Body of pancreas (tissue), 4 donors: ENCODE measurements around the gene PDE6D. TPM values are rescaled to one million over a fixed set of nuclear protein-coding genes. Genes with fewer than 3 reads are reported as not detected.
A peak's percentile ranks its signal among the peaks of the same experiment; 100 is the strongest.

ENCODE experiments used
- ATAC-seq: fragments of 150-250 bp; one replicate; pipeline ENCODE4 v1.9.1; 2016
- DNase-seq, 4 donors: peaks; one replicate each; pipeline ENCODE4 v3.0.0-alpha.2; 2019
- H3K27ac ChIP-seq, 4 donors: fragments of 200-600 bp; sonication (generic); 1 replicate in 3 of 4; 2 replicates in 1 of 4; pipeline versions ENCODE4 v1.5.1 to v1.6.1; 2016 to 2019; ENCODE audit warnings: mild to moderate bottlenecking in 1 of 4, mixed read lengths in 1 of 4, moderate library complexity in 1 of 4
- H3K27me3 ChIP-seq, 2 donors: fragments of 200-600 bp; sonication (generic); one replicate each; pipeline ENCODE4 v1.6.0; 2016; ENCODE audit warnings: mild to moderate bottlenecking in 1 of 2
- H3K36me3 ChIP-seq, 2 donors: fragments of 200-600 bp; sonication (generic); replicated peaks in 1 of 2; 2 replicates each; pipeline ENCODE4 v1.5.1; 2016; ENCODE audit warnings: low read depth in 2 of 2; ENCODE audit not compliant: insufficient read depth in 1 of 2
- H3K4me1 ChIP-seq: fragments of 200-600 bp; sonication (generic); one replicate; pipeline ENCODE4 v1.6.0; 2016
- H3K4me3 ChIP-seq, 2 donors: fragments of 200-600 bp; sonication (generic); 1 replicate in 1 of 2; 2 replicates in 1 of 2; pipeline ENCODE4 v1.5.1; 2016 to 2019
- H3K9me3 ChIP-seq, 3 donors: fragments of 200-600 bp; sonication (generic); 1 replicate in 2 of 3; 2 replicates in 1 of 3; pipeline ENCODE4 v1.5.1; 2016
- POLR2A ChIP-seq, 3 donors: fragments of 450-650 bp; IDR thresholded peaks; one replicate each; pipeline ENCODE4 v1.6.1; 2016; ENCODE audit warnings: antibody characterized with exemption in 3 of 3, mild to moderate bottlenecking in 2 of 3
- WGBS, 2 donors: methylation state at CpG; one replicate each; pipeline ENCODE4 v1.1.5; 2017; 5-methylcytosine and 5-hydroxymethylcytosine counted together
- intact Hi-C: fragments of 100-400 bp; cut with DNase I; formaldehyde crosslinking; loops from one replicate; pipeline ENCODE4 v1.15.1; 2023
- total RNA-seq, 2 donors: library from RNA; depleted of rRNA; stranded (reverse); fragments of >200 nt; gene quantifications; one replicate each; pipeline ENCODE4 v1.1.0, GENCODE V29; 2016
- TF ChIP-seq, protein P1 (sequence below), 7 experiments: fragments of 450-650 bp in 4 of 7; fragments of 200-600 bp in 3 of 7; sonication (generic) in 3 of 7; IDR thresholded peaks; one replicate each; pipeline ENCODE4 v1.5.1; 2016 to 2019; ENCODE audit warnings: antibody characterized with exemption in 7 of 7

PDE6D gene
- total RNA-seq, 2 donors from 2014 or later: 2.6 to 15.0 TPM

DNA sequence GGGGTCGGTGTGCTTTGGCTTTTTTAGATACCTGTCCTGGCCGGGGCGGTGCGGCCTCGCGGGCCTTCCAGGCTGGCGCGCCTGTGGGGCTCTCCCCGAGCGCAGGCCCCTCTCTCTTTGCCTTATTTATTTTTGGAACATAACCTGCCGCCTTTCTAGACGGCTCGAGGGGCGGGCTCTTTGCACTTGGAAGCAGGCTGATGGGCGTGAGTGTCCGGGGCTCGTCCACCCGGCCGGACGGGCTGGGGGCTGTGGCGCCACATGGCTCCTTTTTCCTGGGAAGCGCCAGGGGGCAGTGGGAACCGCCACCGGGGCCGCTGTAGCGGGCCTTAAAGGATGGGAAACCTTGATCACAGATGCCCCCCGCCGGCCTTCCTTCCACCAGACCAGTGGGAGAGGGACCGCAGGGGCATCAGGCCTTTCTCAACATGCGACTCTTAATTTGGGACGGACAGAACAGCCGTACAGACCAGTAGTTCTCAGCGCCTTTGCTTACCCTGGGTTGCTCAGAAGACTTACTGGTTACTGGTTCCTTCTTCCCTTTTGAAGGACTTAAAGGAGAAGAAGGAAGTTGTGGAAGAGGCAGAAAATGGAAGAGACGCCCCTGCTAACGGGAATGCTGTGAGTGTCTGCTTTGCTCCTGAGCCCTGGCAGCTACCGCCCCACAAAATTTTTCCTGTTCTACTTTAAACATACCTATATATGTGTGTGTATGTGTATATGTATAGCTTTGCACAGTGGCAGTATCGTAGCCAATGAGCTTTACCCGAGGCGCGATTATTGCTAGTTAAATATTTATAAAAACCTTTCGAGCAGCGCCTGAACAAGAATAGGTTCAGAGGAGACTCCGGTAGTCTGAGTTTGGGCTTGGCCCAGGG lies 70.0 kb downstream of the PDE6D start:
- ATAC-seq (no peak), DNase-seq (peak in 2 of 4 donors; percentile 38 to 41)
- Histone ChIP-seq H3K36me3 (peaks cover 6 to 7% of the 10 kb centered on the region in 2 donors), H3K4me1 (peaks cover 43% of the 10 kb centered on the region), H3K27me3 (no peaks in the 10 kb centered on the region), H3K9me3 (no peaks in the 10 kb centered on the region), H3K4me3 (peak overlapping the region; percentile 36 to 62), H3K27ac (peak overlapping the region; percentile 70 to 100 (median 98))
- intact Hi-C loops: loop anchor here (5.0 kb wide), 1 partner anchor 34 kb away; no protein-coding TSS in a partner anchor
- WGBS, 2 donors: 1 to 5% methylated on average over 15 to 43 of the region's 43 CpGs
- no peak for TF ChIP-seq POLR2A (IDR thresholded peaks at IDR 0.05)
- TF ChIP-seq, protein P1, sequence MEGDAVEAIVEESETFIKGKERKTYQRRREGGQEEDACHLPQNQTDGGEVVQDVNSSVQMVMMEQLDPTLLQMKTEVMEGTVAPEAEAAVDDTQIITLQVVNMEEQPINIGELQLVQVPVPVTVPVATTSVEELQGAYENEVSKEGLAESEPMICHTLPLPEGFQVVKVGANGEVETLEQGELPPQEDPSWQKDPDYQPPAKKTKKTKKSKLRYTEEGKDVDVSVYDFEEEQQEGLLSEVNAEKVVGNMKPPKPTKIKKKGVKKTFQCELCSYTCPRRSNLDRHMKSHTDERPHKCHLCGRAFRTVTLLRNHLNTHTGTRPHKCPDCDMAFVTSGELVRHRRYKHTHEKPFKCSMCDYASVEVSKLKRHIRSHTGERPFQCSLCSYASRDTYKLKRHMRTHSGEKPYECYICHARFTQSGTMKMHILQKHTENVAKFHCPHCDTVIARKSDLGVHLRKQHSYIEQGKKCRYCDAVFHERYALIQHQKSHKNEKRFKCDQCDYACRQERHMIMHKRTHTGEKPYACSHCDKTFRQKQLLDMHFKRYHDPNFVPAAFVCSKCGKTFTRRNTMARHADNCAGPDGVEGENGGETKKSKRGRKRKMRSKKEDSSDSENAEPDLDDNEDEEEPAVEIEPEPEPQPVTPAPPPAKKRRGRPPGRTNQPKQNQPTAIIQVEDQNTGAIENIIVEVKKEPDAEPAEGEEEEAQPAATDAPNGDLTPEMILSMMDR (IDR thresholded peaks at IDR 0.05): peak in 1 of 7 experiments; percentile 0

DNA sequence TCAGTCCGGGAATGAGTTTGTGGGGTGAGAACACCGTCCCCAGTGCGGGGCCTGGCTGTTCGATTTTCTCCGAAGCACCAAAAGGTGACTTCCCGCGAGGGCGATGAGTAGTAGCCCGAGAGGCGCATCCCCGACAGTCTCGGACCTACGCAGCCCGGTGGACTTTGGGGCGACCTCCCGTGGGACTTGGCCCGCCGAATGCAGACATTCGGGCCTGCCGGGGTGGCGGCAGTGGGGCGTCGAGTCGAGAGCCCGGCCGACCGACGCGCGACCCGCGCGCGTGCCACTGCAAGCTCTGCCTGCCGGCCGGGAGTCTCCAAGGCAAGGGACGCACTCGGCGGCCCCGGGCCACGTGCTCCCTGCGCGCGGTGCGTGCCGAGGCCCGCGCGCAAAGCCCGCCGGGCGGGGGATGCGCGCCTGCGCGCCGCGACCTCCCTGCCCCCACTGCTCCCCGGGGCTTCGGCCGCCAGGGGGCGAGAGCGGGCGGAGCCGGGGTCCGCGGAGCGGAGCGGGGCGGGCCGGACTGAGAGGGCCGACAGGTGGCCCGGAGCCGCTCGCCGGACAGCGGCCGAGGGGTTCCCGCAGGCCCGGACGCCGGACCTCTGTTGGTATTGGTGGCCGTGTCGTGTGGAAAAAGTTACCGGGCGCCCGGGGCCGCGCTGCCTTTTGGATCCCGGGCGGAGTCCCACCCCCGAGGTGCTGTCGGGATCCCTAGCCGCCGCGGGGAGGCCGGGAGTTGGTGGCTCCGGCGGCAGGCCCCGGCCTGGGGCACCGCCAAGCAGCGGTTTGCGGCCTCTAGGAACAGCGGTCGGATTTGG lies 70.9 kb downstream of the PDE6D start:
- peak overlapping the region; percentile 70 to 100 (median 98) for H3K27ac ChIP-seq
- H3K4me3 ChIP-seq: peak overlapping the region; percentile 97 to 99
- no peaks in the 10 kb centered on the region for H3K9me3 ChIP-seq
- 0% methylated on average over 94 of the region's 105 CpGs; no CpG with 5 or more reads in 1 of the 2 donors for WGBS, 2 donors
- intact Hi-C loops: loop anchor here (5.0 kb wide), 1 partner anchor 33 kb away; no protein-coding TSS in a partner anchor
- TF ChIP-seq POLR2A (IDR thresholded peaks at IDR 0.05): peak; percentile 87 to 91 (median 88)
- TF ChIP-seq, protein P1 (IDR thresholded peaks at IDR 0.05): peak; percentile 34 to 100 (median 88)
- H3K4me1 ChIP-seq: peaks cover 50% of the 10 kb centered on the region
- peaks cover 6 to 7% of the 10 kb centered on the region in 2 donors for H3K36me3 ChIP-seq
- peak; percentile 25 for ATAC-seq
- H3K27me3 ChIP-seq: no peaks in the 10 kb centered on the region
- DNase-seq: peak; percentile 85 to 89 (median 86)

DNA sequence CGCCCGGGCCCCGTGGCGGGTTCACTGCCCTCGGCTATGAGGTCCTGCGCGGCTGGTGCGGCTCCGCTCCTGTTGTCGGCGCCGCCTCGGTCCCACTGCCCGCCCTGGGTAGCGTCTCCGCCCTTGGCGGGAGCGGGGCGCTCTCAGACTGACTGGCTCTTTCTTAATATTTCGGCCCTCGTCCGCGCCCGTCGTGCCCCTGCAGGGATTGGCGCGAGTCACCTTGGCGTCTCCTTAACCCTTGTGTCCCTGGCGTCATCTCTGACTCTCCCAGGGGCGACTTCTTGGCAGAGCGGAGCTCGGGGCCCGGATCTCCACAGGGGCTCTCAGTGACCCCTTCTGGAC lies 71.5 kb downstream of the PDE6D start:
- 0% methylated on average over 8 to 33 of the region's 33 CpGs for WGBS, 2 donors
- DNase-seq (peak; percentile 58 to 73 (median 63)), ATAC-seq (no peak)
- Histone ChIP-seq H3K36me3 (peaks cover 6 to 7% of the 10 kb centered on the region in 2 donors), H3K27me3 (no peaks in the 10 kb centered on the region), H3K4me3 (peak overlapping the region; percentile 97 to 99), H3K4me1 (peaks cover 49% of the 10 kb centered on the region), H3K9me3 (no peaks in the 10 kb centered on the region), H3K27ac (peak overlapping the region; percentile 70 to 100 (median 98))
- intact Hi-C loops: no loop called here
- TF ChIP-seq, protein P1 (IDR thresholded peaks at IDR 0.05): no peak
- TF ChIP-seq POLR2A (IDR thresholded peaks at IDR 0.05): peak in 2 of 3 donors; percentile 65 to 66

DNA sequence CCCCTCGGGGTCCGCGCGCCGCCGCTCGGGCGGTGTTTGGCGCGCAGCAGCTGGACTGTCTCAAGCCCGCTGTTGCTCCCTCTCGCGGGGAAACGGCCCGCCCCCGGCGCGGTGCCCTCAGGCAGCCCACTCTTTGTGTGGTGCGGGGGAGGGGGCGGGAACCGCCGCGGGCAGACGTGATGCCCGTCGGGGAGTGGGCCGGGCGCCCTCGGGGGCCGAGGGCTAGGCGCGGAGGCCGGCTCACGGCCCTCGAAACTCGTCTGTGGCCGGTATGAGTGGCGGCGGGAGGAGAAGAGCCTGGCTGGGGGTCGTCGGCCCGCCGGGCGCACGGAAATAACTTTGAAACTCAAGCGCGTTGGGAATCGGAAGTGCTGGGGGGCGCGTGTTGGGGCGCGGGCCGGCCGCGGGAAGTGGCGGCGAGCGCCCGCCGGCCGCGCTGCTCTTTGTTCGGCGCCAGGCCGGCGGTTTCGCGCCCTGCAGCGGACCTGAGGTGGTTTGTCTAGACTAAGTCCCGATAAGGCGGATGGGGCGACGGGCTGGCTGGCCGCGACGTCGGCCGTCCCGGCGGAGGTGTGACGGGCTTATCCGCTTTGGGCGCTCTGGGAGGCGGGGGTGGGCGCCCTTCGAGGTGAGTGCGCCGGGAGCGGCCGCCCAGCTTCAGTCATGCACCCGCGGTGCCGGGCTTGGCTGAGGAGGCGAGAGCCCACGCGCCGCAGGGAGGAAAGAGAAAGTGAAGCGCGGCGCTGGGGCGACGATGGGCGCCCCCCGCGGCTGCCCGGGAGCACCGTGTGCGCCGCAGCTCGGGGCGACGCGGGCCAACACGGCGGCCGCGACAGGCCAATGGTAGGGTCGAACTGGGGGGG lies 72.1 kb downstream of the PDE6D start:
- intact Hi-C loops: no loop called here
- TF ChIP-seq, protein P1 (IDR thresholded peaks at IDR 0.05): peak in 2 of 7 experiments; percentile 6 to 15
- TF ChIP-seq POLR2A (IDR thresholded peaks at IDR 0.05): no peak
- H3K4me3 ChIP-seq: peak overlapping the region; percentile 97 to 99
- ATAC-seq (no peak), DNase-seq (peak; percentile 47 to 58 (median 54))
- H3K27ac ChIP-seq: peak overlapping the region; percentile 70 to 100 (median 98)
- 0 to 1% methylated on average over 2 to 99 of the region's 118 CpGs for WGBS, 2 donors
- no peaks in the 10 kb centered on the region for H3K9me3 ChIP-seq
- H3K36me3 ChIP-seq: peaks cover 6 to 7% of the 10 kb centered on the region in 2 donors
- H3K27me3 ChIP-seq: no peaks in the 10 kb centered on the region
- H3K4me1 ChIP-seq: peaks cover 53% of the 10 kb centered on the region
